SKM-1 treated with dmso at 0.1 percent for 144 hours (cell line): ENCODE results near the gene USP30.
"Not testable (repeated sequence)": the region's sequence is repeated elsewhere in the genome, so short reads cannot be mapped to it uniquely, and the experiment has no call there.

Experiments used
- DNase-seq: peaks from one replicate; lab custom pipeline; 2025; ENCODE audit not compliant: unreplicated experiment; lab: John Stamatoyannopoulos, UW

The USP30 gene

GRCh38 chr12:109049794-109050193 is 2.6 kb upstream of the USP30 start:
- DNase-seq, result not testable (repeated sequence)

DNA sequence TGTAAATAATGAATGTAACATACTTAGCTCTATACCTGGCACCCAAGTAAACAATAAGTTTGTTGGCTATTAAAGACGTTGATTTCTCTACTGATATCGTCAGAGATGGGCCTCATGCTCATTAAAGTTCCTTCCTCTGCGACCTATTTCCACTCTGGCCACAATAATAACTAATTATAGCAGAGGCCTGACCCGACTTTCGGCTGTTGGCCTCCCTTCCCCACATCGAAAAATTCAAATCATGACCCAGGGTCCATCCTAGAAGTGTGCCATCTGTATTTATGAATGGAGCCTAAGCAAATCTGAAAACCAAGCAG is 321 bp upstream of the USP30 start:
- no peak for DNase-seq

GRCh38 chr12:109053382-109054123 is 1.2 kb downstream of the USP30 start:
- DNase-seq, result no peak

DNA sequence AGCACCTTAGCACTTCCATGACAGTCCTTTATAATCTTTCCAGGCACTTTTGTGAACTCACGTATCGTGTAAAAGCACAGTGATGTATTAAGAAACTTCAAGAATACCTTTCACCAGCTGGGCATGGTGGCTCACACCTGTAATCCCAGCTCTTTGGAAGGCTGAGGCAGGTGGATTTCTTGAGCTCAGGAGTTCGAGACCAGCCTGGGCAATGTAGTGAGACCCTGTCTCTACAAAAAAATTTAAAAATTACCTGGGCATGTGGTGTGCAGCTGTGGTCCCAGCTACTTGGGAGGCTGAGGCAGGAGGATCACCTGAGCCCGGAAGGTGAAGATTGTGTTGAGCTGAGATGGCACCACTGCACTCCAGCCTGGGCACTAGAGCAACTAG is 1.7 kb downstream of the USP30 start:
- DNase-seq, result not testable (repeated sequence)

- no peak for DNase-seq
Observed at GRCh38 chr12:109054520-109054919, 2.1 kb downstream of the USP30 start.

DNA sequence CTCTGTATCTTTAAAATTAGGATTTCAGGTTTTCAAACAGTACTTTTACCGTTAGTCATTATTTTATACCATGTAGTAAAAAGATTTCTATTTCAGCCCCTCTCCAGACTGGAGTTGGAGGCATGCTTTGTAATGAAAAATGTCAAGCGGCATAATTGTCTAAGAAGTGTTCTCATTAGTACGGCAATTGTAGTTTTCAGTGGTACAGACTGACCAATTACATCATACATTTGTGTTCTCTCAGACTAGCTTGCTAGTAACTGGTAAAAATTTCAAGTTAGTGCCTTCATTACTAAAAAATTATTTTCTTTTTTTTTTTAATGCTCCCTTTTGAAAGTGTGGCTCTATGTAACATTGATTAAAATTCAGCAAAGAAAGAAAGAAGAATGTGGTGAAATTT is 4.5 kb downstream of the USP30 start:
- no peak for DNase-seq

DNA sequence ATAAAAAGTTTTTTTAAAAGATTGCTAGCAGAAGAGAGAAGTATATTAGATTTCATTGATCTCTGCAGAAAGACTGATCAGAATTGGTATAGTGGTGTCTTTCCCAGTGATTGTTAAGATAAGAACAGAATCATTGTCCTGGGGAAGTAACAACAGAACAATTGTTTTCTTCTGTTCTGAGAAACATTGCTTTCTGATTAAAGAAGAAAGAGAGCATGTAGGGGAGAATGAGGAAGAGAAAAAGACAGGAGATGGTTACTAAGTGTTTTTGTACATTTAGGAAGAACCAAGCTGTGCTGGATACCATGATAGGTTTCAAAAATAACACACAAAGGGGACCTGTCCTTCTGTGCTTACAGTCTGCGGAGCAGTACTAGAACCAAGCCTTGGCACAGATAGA is 5.0 kb downstream of the USP30 start:
- no peak for DNase-seq

GRCh38 chr12:109058773-109059172 is 6.4 kb downstream of the USP30 start:
- no peak for DNase-seq

GRCh38 chr12:109064143-109064542 is 11.8 kb downstream of the USP30 start:
- no peak for DNase-seq

- no peak for DNase-seq
Observed at GRCh38 chr12:109065154-109065852, 12.9 kb downstream of the USP30 start.

DNA sequence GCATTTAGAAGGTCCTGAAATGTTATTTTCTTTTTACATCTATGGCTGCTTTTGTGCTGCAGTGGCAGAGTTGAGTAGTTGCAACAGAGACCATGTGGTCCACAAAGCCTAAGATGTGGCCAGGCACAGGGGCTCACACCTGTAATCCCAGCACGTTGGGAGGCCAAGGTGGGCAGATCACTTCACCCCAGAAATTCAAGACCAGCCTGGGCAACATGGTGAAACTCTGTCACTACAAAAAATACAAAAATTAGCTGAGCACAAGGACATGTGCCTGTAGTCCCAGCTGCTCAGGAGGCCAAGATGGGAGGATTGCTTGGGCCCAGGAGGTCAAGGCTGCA is 13.4 kb downstream of the USP30 start:
- no peak for DNase-seq

- DNase-seq, result no peak
Observed at GRCh38 chr12:109069307-109070271, 17.2 kb downstream of the USP30 start.

DNA sequence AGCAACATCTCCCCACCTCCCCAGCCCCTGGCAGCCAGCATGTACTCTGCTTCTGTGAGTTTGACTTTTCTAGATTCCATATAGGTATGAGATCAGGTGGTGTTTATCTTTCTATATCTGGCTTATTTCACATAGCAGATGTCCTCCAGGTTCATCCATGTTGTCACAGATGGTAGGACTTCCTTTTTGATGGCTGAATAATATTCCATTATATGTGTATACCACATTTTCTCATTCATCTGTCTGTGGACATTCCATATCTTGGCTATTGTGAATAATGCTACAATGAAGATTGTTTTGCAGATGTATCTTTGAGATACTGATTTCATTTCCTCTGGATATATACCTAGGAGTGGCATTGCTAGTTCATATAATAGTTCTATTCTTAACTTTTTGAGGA is 22.5 kb downstream of the USP30 start:
- DNase-seq, result no peak

DNA sequence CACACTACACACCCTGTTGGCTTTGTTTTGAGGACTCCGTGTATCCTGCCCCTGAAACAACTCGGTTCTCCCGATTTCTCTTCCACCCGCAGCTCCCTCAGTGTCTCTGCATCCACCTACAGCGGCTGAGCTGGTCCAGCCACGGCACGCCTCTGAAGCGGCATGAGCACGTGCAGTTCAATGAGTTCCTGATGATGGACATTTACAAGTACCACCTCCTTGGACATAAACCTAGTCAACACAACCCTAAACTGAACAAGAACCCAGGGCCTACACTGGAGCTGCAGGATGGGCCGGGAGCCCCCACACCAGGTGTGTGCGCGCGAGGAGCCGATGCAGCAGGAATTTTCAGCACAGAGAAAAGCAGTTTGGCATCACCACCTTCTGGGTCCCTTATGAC is 30.4 kb downstream of the USP30 start:
- no peak for DNase-seq

DNA sequence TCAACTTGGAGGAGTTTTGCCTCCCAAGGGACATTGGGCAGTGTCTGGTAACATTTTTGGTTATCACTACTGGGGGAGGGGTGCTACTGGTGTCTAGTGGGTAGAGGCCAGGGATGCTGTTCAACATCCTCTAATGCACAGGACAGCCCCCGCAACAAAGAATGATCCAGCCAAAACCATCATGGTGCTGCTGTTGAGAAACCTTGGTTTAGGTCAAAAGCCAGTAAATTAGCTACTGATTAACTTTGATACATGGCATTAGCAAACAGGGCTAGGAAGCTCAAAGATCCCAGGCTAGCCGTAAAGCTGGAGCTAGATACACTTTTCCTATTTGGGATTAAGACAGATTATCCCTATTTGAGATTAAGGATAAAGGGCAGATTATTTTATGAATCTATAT is 32.0 kb downstream of the USP30 start:
- DNase-seq, result no peak

DNA sequence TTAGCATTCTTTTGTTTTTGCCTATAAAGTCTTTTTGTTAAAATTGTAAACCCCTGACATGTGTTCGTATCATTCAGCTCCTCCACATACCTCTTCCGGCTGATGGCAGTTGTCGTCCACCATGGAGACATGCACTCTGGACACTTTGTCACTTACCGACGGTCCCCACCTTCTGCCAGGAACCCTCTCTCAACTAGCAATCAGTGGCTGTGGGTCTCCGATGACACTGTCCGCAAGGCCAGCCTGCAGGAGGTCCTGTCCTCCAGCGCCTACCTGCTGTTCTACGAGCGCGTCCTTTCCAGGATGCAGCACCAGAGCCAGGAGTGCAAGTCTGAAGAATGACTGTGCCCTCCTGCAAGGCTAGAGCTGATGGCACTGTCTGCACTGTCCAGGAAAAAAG is 33.2 kb downstream of the USP30 start:
- no peak for DNase-seq

- no peak for DNase-seq
Observed at GRCh38 chr12:109087250-109087649, 34.9 kb downstream of the USP30 start.

- DNase-seq, result no peak
Observed at GRCh38 chr12:109088818-109089217, 36.4 kb downstream of the USP30 start.

- DNase-seq, result no peak
Observed at GRCh38 chr12:109089683-109090082, 37.3 kb downstream of the USP30 start.

DNA sequence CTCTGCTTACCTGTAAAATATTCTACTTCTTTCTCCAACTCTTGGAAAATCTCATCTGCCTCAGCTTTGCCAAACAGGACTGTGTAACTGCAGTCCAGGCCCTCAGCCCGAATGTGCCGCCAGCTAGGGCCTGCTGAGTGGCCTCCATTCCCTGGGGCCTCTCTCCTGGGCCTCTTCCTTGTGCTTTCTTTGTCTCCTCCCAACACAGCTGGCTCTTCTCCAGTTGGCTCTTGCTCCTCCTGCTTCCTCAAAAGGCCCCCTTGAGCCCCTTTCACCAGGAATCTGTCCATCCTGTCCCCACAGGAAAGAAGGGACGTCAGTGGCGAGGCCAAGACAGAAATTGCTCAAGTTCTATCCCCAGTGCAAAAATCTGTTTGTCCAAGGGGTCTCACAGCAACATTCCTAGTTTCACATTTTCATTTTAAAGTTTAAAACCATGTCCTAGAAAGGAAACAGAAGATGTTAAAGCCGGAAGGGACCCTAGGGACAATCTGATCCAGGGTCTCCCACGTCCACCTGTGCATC is 40.2 kb downstream of the USP30 start:
- no peak for DNase-seq

GRCh38 chr12:109093022-109093918 is 40.9 kb downstream of the USP30 start, which contains the start of gene ALKBH2:
Gene ALKBH2 (minus strand): TSS chr12:109093472. CDS start chr12:109092786, 686 bp downstream.
- DNase-seq, result peak; percentile 56
